ENCODE measurements around the gene TCF25.
A peak's percentile ranks its signal among the peaks of the same experiment; 100 is the strongest.

Gene TCF25

DNA sequence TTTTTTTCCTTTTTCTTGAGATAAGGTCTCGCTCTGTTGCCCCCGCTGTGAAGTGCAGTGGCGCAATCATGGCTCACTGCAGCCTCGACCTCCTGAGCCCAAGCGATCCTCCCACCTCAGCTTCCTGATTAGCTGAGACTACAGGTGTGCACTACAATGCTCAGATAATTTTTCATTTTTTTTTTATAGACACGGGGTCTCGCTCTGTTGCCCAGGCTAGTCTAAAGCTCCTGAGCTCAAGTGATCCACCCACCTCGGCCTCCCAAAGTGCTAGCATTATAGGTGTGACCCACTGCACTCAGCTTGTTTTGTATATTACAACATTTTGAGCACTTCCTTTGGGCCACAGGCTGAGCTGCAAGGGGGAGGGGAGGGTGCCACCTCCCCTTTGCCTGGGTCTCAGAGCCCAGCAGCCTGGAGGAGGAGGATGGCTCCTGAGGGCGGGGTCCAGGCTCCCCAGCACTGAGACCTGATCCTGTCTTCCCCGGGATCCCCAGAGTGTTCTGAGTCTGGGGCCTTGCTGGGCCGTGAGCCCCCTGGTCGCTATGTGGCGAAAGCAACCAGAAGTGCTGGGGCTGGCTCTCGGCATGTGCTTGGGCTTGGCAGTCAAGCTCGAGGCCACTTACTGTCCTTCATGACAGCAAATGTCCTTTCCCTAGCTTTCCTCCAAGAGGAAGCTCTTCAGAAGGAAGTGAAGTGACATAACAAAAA is 83.3 kb downstream of the TCF25 start:
- DNase-seq (ENCODE audit: low read depth, low spot score) = no peak
- no peak overlapping the region for H3K4me3 ChIP-seq (ENCODE audit: low read length)

DNA sequence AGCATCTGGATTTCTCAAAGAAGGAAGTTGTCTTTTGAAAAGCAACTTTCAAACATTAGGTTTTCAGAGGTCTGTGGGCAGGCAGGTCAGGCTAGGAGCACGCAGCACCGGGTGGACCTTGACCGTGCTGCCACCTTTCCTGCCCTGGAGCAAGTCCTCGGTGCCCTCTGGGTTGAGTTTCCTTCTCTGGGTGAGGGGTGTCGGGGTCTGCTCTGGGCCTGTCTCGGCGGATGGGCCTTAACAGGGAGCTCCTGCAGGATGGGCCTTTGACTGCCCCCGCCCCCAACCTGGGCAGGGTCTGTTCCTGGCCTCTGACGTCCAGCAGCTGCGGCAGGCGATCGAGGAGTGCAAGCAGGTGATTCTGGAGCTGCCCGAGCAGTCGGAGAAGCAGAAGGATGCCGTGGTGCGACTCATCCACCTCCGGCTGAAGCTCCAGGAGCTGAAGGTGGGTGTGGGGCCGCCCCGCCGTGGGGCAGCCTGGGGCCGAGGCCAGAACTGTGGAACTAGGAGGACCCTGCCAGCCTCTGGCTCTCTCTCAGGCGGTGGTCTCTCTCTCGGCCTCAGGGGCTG is 83.9 kb downstream of the TCF25 start:
- DNase-seq (ENCODE audit: low read depth, low spot score) = no peak
- H3K4me3 ChIP-seq (ENCODE audit: low read length) = no peak overlapping the region

DNA sequence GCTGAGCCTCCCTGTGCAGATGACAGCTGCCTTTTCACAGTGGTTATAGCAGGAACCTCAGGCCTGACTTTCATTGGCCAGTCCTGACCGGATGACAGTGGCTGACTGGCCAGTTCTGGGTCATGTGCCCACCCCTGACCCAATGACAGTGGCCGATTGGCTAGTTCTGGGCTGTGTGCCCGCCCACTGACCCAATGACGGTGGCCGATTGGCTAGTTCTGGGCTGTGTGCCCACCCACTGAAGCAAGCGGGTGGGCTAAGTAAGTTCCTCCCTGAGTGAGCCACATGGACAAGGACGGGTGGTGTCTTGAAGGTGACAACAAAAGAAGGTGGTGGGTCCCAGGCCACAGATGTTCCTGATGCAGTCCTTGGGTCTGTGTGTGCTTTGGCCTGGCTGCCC is 84.7 kb downstream of the TCF25 start:
- peak; percentile 35 for DNase-seq (ENCODE audit: low read depth, low spot score)
- H3K4me3 ChIP-seq (ENCODE audit: low read length) = no peak overlapping the region

DNA sequence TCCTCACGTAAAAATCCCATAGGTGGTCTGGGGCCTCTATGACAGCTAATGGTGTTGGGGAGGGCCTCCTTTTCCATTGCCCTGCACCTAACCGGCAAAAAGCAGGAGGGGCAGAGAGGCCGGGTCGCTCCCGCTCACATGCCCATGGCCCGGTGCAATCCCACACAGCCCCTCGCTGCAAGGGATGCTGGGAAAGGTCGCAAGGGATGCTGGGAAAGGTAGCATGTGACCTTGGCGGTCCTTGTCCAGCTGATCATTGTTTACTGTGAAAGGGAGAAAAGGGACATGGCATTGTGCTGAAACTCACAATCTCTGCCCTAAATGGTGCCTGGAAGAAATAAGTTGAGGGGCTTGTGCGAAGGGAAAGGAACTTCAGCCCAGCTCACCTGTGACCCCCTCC is 85.2 kb downstream of the TCF25 start:
- H3K4me3 ChIP-seq (ENCODE audit: low read length) = no peak overlapping the region
- no peak for DNase-seq (ENCODE audit: low read depth, low spot score)

DNA sequence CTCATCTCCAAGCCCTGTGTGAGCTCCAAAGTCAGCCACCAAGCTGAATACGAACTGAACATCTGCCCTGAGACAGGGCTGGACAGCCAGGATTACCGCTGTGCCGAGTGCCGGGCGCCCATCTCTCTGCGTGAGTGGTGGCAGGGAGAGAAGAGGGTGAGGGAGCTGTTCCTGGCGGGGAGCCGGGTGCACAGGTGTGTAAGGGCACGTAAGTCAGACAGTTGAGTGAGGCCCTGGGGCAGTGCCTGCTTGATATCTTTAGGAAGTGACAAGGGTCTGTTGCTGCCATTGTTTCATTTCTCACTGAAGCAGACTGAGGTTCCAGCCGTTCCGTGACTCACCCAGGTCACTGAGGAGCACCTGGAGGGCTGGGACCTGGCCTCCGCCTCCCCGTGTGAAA is 87.6 kb downstream of the TCF25 start:
- no peak for DNase-seq (ENCODE audit: low read depth, low spot score)
- H3K4me3 ChIP-seq (ENCODE audit: low read length) = no peak overlapping the region
